Small intestine (tissue), 4 donors: Measurements from ENCODE around the gene CDPF1. TPM values are rescaled to one million over a fixed set of nuclear protein-coding genes. Genes with fewer than 3 reads are reported as not detected.

Experiments used
- polyA plus RNA-seq, 4 donors: library from polyadenylated mRNA; stranded (reverse) in 3 of 4; unstranded in 1 of 4; fragments of 200-250 nt in 3 of 4; fragments of 120-200 nt in 1 of 4; gene quantifications; one replicate each; pipeline versions ENCODE4 v1.2.1 to v1.2.3, GENCODE V29; 2013
- donor health status: healthy with polysubstance abuse.
- donor health status: Bipolar disorder and iron deficiency.
- donor health status: healthy.

CDPF1 gene
- polyA plus RNA-seq, 4 donors: 7.4 to 13.2 (median 11.5) TPM

Other genes with a start within 250 kb of the CDPF1 start
- gene PPARA, start 99.8 kb downstream of the CDPF1 start, polyA plus RNA-seq: 10 to 100 TPM; 19.9 to 53.6 (median 23.0) TPM
- gene PKDREJ, start 13.1 kb upstream of the CDPF1 start, polyA plus RNA-seq: under 1 TPM in 3 of 4 donors, not detected in 1; 0.27 to 0.90 (median 0.27) TPM
- 100 to 1,000 TPM in 3 of 4 donors, 10 to 100 TPM in 1; 83.5 to 231 (median 166) TPM for gene TTC38, start 17.7 kb upstream of the CDPF1 start, polyA plus RNA-seq
- 10 to 100 TPM in 1 of 4 donors, 1 to 10 TPM in 2, under 1 TPM in 1; 0.27 to 13.8 (median 5.1) TPM for gene GTSE1, start 46.6 kb upstream of the CDPF1 start, polyA plus RNA-seq
- gene TRMU, start 85.4 kb upstream of the CDPF1 start, polyA plus RNA-seq: 10 to 100 TPM; 17.0 to 38.6 (median 34.3) TPM